ENCODE measurements around the gene THAP8. TPM values are rescaled to one million over a fixed set of nuclear protein-coding genes. Genes with fewer than 3 reads are reported as not detected.

Gene THAP8
- polyA plus RNA-seq, 1 donor, result 9.1 TPM

DNA sequence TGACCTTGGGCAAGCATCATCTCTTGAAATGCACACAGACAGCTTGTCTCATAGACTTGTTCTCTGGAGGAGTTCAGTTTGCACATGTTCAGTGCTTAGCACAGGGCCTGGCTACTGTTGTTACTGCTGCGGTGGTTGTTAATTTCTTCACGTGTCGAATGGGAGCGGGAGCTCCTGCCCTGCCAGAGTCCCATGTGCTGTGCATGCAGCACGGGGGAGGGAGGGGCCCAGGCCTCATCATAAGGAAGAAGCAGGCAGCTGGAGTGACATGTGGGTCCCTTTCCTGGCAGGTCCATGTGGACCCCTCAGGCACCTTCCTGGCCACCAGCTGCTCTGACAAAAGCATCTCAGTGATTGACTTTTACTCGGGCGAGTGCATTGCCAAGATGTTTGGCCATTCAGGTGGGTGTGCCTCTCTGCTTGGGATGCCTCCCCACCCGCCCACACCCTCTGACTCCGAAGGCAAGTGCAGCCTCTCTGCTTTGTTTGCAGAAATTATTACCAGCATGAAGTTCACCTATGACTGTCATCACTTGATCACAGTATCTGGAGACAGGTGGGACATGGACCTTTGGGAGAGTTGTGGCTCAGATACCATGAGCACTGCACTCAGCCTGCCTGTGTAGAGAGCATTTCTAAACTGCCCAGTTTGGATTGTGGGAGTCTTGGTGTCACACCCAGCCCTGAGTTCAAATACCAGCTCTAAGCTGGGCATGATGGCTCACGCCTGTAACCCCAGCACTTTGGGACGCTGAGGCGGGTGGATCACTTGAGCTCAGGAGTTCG lies 37.0 kb upstream of the THAP8 start:
- no peaks in the 10 kb centered on the region for H3K9me3 ChIP-seq (ENCODE audit: control insufficient read depth, low read depth, low read length)

DNA sequence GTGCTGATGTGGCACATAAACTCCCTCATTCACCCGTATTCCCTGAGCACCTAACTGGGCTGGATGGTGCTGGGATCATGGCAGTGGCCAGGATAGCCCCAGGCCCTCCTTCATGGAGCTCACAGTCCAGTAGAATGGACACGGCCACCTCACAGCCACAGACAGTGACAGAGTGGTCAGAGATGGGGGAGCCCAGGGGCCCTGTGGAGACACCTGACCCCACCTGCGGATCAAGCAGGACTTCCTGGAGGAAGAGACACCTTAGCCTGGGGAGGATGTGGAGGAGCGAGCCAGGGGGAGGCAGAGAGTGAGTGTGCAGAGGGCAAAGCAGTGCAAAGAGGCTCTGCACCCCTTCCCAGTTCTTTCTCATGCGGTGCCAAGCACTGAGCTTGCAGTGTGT lies 35.8 kb upstream of the THAP8 start:
- Histone ChIP-seq H3K36me3 (ENCODE audit: control insufficient read depth, insufficient read depth, low read length) (peaks cover 5% of the 10 kb centered on the region), H3K27ac (ENCODE audit: low read length) (no peak overlapping the region), H3K4me1 (ENCODE audit: control insufficient read depth, insufficient read depth, low read length) (no peaks in the 10 kb centered on the region), H3K9me3 (ENCODE audit: control insufficient read depth, low read depth, low read length) (no peaks in the 10 kb centered on the region), H3K27me3 (ENCODE audit: control insufficient read depth, insufficient read depth, low read length) (no peaks in the 10 kb centered on the region), H3K4me3 (ENCODE audit: low read length) (no peak overlapping the region)
- no peak for DNase-seq
- no CpG with 5 or more reads among the region's 5 CpGs for WGBS (ENCODE audit: insufficient coverage, low lambda C conversion rate)

More for the DNA sequence above, 37.0 kb upstream of the THAP8 start:
- H3K36me3 ChIP-seq (ENCODE audit: control insufficient read depth, insufficient read depth, low read length), result peaks cover 5% of the 10 kb centered on the region
- H3K27me3 ChIP-seq (ENCODE audit: control insufficient read depth, insufficient read depth, low read length), result no peaks in the 10 kb centered on the region
- no peak for DNase-seq
- WGBS (ENCODE audit: insufficient coverage, low lambda C conversion rate), result no CpG with 5 or more reads among the region's 13 CpGs
- no peak overlapping the region for H3K4me3 ChIP-seq (ENCODE audit: low read length)
- no peaks in the 10 kb centered on the region for H3K4me1 ChIP-seq (ENCODE audit: control insufficient read depth, insufficient read depth, low read length)
- no peak overlapping the region for H3K27ac ChIP-seq (ENCODE audit: low read length)

DNA sequence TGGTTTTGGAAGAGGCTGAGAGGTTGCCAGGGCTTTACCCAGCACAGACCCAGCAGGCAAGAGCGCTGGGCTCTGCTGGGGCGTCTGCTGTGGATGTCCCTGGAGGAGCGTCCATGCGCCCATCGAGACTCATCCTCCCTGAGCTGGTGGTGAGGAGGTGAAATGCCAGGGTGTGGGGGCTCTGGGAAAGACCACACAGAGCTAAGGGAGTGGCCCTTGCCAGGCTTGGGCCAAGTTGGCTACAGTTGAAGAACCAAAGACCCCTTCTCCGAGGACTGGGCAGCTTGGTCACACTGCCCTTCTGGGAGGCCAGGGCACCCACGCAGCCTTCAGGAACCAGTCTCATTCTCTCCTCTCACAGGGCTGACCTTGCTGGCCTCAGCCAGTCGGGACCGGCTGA lies 32.2 kb upstream of the THAP8 start:
- H3K9me3 ChIP-seq (ENCODE audit: control insufficient read depth, low read depth, low read length), result no peaks in the 10 kb centered on the region
- no peaks in the 10 kb centered on the region for H3K4me1 ChIP-seq (ENCODE audit: control insufficient read depth, insufficient read depth, low read length)
- WGBS (ENCODE audit: insufficient coverage, low lambda C conversion rate), result no CpG with 5 or more reads among the region's 9 CpGs
- H3K27ac ChIP-seq (ENCODE audit: low read length), result no peak overlapping the region
- H3K36me3 ChIP-seq (ENCODE audit: control insufficient read depth, insufficient read depth, low read length), result peaks cover 20% of the 10 kb centered on the region
- DNase-seq, result no peak
- H3K4me3 ChIP-seq (ENCODE audit: low read length), result no peak overlapping the region
- H3K27me3 ChIP-seq (ENCODE audit: control insufficient read depth, insufficient read depth, low read length), result no peaks in the 10 kb centered on the region

DNA sequence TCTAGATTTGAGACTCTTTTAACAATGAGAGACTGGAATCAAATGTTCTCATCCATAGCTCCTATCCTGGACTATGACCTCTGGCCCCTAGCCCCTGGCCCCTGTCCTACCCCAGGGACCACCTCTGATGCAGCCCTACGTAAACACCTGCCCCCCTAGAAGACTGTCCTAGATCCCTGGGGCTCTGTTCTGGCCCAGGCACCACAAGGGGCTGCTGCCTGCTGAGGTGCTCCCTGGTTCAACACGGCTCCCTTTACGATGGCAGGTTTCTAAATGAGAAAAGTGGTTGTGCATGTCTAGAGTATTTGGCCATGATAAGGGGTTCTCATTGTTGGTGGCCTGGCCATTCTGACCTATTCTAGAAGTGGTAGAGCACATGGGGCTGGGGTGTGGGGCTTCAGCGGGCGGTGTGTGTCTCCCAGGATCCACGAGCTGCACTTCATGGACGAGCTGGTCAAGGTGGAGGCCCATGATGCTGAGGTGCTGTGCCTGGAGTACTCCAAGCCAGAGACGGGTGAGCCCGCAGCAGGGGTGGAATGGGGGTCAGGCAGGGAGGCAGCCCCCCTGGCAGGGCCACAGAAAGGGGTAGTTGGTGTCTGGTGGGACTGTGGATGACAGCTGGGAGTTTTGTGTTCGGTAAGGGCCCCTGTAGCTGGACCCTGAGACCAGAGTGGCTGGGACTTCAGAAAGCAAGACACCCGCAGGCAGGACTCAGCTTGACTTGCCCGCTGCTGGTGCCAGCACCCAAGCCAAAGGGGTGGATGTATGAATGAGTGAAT lies 30.3 kb upstream of the THAP8 start:
- H3K4me1 ChIP-seq (ENCODE audit: control insufficient read depth, insufficient read depth, low read length), result no peaks in the 10 kb centered on the region
- no peaks in the 10 kb centered on the region for H3K9me3 ChIP-seq (ENCODE audit: control insufficient read depth, low read depth, low read length)
- WGBS (ENCODE audit: insufficient coverage, low lambda C conversion rate), result no CpG with 5 or more reads among the region's 12 CpGs
- H3K4me3 ChIP-seq (ENCODE audit: low read length), result no peak overlapping the region
- no peak overlapping the region for H3K27ac ChIP-seq (ENCODE audit: low read length)
- H3K36me3 ChIP-seq (ENCODE audit: control insufficient read depth, insufficient read depth, low read length), result peaks cover 21% of the 10 kb centered on the region
- DNase-seq, result no peak
- H3K27me3 ChIP-seq (ENCODE audit: control insufficient read depth, insufficient read depth, low read length), result no peaks in the 10 kb centered on the region

DNA sequence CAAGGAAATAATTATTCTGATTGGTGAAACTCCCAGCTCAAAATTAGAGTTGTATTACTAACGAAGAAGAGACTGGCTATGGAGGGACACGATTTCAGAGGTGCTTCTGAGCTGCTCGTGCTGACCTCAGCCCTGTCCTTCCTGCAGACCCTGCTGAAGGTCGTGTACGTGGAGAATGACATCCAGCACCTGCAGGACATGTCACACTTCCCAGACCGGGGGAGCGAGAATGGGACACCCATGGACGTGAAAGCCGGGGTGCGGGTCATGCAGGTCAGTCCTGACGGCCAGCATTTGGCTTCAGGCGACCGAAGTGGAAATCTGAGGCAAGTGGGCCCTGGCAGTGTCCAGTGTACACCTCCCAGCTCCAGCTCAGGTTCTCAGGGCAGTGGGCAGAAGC lies 28.8 kb upstream of the THAP8 start:
- DNase-seq, result no peak
- H3K4me1 ChIP-seq (ENCODE audit: control insufficient read depth, insufficient read depth, low read length), result no peaks in the 10 kb centered on the region
- peaks cover 18% of the 10 kb centered on the region for H3K36me3 ChIP-seq (ENCODE audit: control insufficient read depth, insufficient read depth, low read length)
- no peaks in the 10 kb centered on the region for H3K27me3 ChIP-seq (ENCODE audit: control insufficient read depth, insufficient read depth, low read length)
- no peak overlapping the region for H3K27ac ChIP-seq (ENCODE audit: low read length)
- H3K4me3 ChIP-seq (ENCODE audit: low read length), result no peak overlapping the region
- no CpG with 5 or more reads among the region's 13 CpGs for WGBS (ENCODE audit: insufficient coverage, low lambda C conversion rate)
- no peaks in the 10 kb centered on the region for H3K9me3 ChIP-seq (ENCODE audit: control insufficient read depth, low read depth, low read length)

DNA sequence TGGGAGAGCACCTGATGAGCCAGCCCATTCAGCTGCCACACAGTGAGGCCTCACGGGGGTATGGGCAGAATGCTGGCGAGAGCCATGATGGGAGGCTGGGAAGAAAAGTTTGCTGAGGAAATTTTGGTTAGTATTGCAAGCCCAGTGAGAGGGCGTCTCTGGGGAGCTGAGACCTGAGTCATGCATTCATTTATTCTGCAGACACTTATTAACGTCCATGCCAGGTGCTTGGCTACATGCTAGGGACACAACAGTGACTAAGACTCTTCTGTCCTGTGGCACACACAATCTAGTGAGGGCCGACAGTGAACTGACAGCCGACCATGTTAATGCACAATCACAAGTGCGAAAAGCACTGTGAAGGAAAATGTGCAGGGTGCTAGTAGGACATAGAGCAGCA lies 27.8 kb upstream of the THAP8 start:
- Histone ChIP-seq H3K4me3 (ENCODE audit: low read length) (no peak overlapping the region), H3K27me3 (ENCODE audit: control insufficient read depth, insufficient read depth, low read length) (no peaks in the 10 kb centered on the region), H3K4me1 (ENCODE audit: control insufficient read depth, insufficient read depth, low read length) (no peaks in the 10 kb centered on the region), H3K9me3 (ENCODE audit: control insufficient read depth, low read depth, low read length) (no peaks in the 10 kb centered on the region), H3K27ac (ENCODE audit: low read length) (no peak overlapping the region), H3K36me3 (ENCODE audit: control insufficient read depth, insufficient read depth, low read length) (peaks cover 18% of the 10 kb centered on the region)
- DNase-seq, result no peak
- WGBS (ENCODE audit: insufficient coverage, low lambda C conversion rate), result no CpG with 5 or more reads among the region's 7 CpGs

DNA sequence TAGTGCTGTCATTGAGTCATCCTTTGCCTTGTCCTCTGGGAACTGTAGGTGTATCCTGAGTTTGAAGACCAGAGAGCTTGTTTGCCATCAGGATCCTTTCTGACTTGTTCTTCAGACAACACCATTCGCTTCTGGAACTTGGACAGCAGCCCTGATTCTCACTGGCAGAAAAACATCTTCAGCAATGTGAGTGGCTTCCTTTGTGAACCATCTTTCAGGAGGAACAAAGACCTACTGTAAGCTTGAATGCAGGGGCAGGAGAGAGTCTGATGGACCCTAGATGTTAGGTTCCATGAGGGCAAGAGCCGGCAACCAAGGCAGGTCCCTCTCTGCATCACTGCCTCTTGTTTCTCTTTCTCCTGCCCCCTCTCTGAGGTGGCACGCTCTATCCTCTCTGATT lies 27.3 kb upstream of the THAP8 start:
- Histone ChIP-seq H3K4me1 (ENCODE audit: control insufficient read depth, insufficient read depth, low read length) (no peaks in the 10 kb centered on the region), H3K9me3 (ENCODE audit: control insufficient read depth, low read depth, low read length) (no peaks in the 10 kb centered on the region), H3K4me3 (ENCODE audit: low read length) (no peak overlapping the region), H3K27ac (ENCODE audit: low read length) (no peak overlapping the region), H3K27me3 (ENCODE audit: control insufficient read depth, insufficient read depth, low read length) (no peaks in the 10 kb centered on the region), H3K36me3 (ENCODE audit: control insufficient read depth, insufficient read depth, low read length) (peaks cover 18% of the 10 kb centered on the region)
- no CpG with 5 or more reads among the region's 3 CpGs for WGBS (ENCODE audit: insufficient coverage, low lambda C conversion rate)
- DNase-seq, result no peak

DNA sequence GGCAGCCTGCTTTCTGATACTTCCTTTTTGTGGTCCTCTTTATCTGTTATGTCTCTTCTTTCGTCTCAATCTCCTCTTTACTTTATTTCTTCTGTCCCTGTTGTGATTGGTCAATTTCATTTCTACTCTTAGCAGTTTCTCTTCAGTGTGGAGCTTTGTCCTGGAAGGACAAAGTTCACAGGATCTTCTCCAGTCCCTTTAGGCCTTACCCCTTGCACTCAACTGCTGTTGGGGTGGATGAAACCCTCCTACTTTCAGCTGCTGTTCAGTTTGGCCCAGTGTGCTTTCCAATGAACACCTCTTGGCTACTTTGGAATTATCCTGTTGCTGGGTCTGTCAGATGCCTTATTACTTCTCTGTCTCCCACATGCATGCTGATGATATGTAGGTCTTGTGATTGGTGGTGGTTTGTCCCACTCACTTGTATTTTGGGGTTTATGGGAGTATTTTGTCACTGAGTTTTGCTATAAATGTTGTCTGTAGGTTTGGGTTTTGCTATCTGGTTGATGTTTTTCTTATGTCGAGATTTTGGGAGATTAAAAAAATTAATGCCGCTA lies 25.4 kb upstream of the THAP8 start:
- 67% methylated on average over 1 of the region's 3 CpGs for WGBS (ENCODE audit: insufficient coverage, low lambda C conversion rate)
- H3K4me3 ChIP-seq (ENCODE audit: low read length), result no peak overlapping the region
- H3K27me3 ChIP-seq (ENCODE audit: control insufficient read depth, insufficient read depth, low read length), result no peaks in the 10 kb centered on the region
- H3K27ac ChIP-seq (ENCODE audit: low read length), result no peak overlapping the region
- H3K9me3 ChIP-seq (ENCODE audit: control insufficient read depth, low read depth, low read length), result no peaks in the 10 kb centered on the region
- H3K4me1 ChIP-seq (ENCODE audit: control insufficient read depth, insufficient read depth, low read length), result no peaks in the 10 kb centered on the region
- no peak for DNase-seq
- peaks cover 18% of the 10 kb centered on the region for H3K36me3 ChIP-seq (ENCODE audit: control insufficient read depth, insufficient read depth, low read length)

DNA sequence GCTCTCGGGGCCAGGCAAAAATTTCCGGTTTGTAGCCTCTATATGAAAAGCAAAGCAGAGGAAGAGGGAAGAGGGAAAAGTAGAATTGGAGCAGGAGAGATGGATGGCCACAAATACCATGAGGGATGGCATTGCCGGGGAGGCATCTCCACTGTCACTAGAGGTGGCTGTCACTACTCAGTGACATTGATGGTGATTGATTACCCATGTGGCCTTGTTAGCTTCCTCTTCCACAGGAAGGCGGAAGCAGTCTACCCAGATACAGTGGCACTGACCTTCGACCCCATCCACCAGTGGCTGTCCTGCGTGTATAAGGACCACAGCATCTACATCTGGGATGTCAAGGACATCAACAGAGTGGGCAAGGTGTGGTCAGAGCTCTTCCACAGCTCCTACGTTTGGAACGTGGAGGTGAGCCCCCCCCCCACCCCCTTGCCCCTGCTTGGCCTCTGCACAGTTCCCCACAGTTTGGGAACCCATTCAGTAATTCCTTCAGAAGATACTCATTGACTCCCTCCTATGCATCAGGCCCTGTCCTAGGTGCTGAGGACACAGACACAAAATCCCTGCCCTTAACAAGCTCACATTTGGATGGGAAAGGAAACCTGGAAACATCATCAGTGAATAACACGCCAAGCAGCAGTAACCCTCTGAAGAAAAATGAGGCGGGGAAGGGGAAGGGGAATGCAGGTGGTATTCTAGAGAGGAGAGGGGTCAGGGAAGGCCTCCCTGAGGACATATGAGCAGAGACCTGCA lies 19.2 kb upstream of the THAP8 start:
- Histone ChIP-seq H3K27me3 (ENCODE audit: control insufficient read depth, insufficient read depth, low read length) (no peaks in the 10 kb centered on the region), H3K4me3 (ENCODE audit: low read length) (no peak overlapping the region), H3K4me1 (ENCODE audit: control insufficient read depth, insufficient read depth, low read length) (no peaks in the 10 kb centered on the region), H3K36me3 (ENCODE audit: control insufficient read depth, insufficient read depth, low read length) (peaks cover 2% of the 10 kb centered on the region), H3K9me3 (ENCODE audit: control insufficient read depth, low read depth, low read length) (no peaks in the 10 kb centered on the region), H3K27ac (ENCODE audit: low read length) (no peak overlapping the region)
- 100% methylated on average over 4 of the region's 10 CpGs for WGBS (ENCODE audit: insufficient coverage, low lambda C conversion rate)
- no peak for DNase-seq

DNA sequence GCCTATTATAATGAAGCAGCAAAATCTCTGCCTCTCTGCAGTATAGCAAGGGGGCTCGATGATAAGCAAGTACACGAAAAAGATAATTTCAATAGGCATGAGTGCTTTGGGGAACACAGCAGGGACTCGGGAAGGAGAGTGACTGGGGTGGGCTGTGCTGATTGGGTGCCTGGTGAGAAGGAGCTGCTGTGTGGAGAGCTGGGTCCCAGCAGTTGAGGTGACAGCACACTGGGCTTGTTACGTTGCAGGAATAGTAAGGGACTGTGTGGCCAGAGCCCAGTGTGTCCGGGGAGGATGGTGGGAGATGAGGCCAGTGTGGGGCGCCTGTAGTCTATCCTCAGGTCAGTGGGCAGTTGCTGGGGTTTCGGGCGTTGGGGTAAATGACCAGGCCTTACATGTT lies 18.0 kb upstream of the THAP8 start:
- DNase-seq, result no peak
- H3K4me1 ChIP-seq (ENCODE audit: control insufficient read depth, insufficient read depth, low read length), result no peaks in the 10 kb centered on the region
- H3K27ac ChIP-seq (ENCODE audit: low read length), result no peak overlapping the region
- peaks cover 7% of the 10 kb centered on the region for H3K36me3 ChIP-seq (ENCODE audit: control insufficient read depth, insufficient read depth, low read length)
- WGBS (ENCODE audit: insufficient coverage, low lambda C conversion rate), result no CpG with 5 or more reads among the region's 8 CpGs
- H3K4me3 ChIP-seq (ENCODE audit: low read length), result no peak overlapping the region
- no peaks in the 10 kb centered on the region for H3K9me3 ChIP-seq (ENCODE audit: control insufficient read depth, low read depth, low read length)
- H3K27me3 ChIP-seq (ENCODE audit: control insufficient read depth, insufficient read depth, low read length), result no peaks in the 10 kb centered on the region

Data from large intestine (tissue), 3 donors.